Cardiac fibroblast (primary cell): Measurements from ENCODE around the gene KCNH1.

ENCODE experiments used
- DNase-seq, 2 donors: peaks; one replicate each; pipeline versions ENCODE4 v3.0.0 to v3.0.0-alpha.2; 2010; ENCODE audit warnings: low read depth in 2 of 2
- H3K4me3 ChIP-seq, 2 donors: replicated peaks in 1 of 2; 1 replicate in 1 of 2; 2 replicates in 1 of 2; pipeline ENCODE4 v1.5.1; 2011; ENCODE audit warnings: low read depth in 2 of 2, low read length in 2 of 2, mild to moderate bottlenecking in 2 of 2, moderate library complexity in 1 of 2
- TF ChIP-seq, protein P1 (sequence below): IDR thresholded peaks from one replicate; pipeline ENCODE4 v1.5.1; 2011; ENCODE audit warnings: low read depth, mild to moderate bottlenecking, low read length, inconsistent platforms

Gene KCNH1

DNA sequence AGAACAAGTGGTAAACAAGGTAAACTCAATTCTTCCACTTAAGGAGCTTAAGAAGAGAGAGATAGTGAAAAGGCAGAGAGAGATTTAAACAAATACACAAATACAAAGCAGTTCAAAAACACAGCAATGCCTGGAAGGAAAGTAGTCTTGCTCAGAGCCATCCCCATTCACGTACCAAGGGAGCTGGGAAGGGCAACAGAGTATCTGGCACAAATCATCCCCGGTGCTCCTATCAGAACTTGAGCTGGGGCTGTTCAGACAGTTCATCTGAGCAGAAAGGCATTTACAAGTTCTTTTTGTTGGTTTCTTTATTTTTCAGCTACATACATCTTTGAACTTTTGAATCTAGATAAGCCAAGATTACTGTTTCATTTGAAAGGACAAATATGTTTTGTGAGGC, 233.9 kb downstream of the KCNH1 start:
- TF ChIP-seq, protein P1, sequence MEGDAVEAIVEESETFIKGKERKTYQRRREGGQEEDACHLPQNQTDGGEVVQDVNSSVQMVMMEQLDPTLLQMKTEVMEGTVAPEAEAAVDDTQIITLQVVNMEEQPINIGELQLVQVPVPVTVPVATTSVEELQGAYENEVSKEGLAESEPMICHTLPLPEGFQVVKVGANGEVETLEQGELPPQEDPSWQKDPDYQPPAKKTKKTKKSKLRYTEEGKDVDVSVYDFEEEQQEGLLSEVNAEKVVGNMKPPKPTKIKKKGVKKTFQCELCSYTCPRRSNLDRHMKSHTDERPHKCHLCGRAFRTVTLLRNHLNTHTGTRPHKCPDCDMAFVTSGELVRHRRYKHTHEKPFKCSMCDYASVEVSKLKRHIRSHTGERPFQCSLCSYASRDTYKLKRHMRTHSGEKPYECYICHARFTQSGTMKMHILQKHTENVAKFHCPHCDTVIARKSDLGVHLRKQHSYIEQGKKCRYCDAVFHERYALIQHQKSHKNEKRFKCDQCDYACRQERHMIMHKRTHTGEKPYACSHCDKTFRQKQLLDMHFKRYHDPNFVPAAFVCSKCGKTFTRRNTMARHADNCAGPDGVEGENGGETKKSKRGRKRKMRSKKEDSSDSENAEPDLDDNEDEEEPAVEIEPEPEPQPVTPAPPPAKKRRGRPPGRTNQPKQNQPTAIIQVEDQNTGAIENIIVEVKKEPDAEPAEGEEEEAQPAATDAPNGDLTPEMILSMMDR = no peak
- no peak for DNase-seq
- no peak overlapping the region for H3K4me3 ChIP-seq

DNA sequence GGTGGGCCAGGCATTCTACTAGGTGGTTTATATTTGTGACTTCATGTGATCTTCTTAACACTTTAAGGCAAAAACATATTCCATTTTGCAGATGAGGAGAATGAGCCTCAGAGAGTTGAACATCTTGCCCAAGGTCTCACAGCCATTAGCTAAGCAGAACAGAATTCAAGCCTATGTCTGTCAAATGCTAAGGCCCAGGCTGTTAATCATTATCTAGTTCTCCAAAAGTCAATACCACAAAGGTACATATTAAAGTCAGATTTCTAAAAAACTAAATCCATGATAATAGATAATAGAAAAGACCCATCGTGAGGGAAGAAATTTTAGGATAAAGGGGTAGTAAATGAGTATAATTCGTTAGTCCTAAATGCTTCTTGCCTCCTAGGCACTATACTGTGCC, 234.3 kb downstream of the KCNH1 start:
- TF ChIP-seq, protein P1 = no peak
- no peak for DNase-seq
- no peak overlapping the region for H3K4me3 ChIP-seq

DNA sequence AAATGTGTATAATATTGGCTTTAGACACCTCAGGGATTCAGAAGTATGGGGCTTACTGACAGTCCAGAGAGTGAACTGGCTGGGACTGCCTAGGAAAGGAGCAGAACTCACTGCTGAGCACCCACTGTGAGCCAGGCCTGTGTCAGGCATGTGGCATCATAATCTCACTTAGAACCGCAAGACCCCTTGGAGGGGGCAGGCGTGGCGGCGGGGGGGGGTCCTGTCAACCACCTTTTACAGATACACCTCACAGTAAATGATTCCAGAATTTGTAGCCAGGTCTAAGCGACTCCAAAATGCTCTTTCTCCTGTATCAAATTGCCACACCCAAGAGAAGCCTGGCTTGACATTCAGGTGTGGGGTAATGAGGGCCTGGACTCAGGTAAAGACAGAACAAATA, 235.5 kb downstream of the KCNH1 start:
- DNase-seq = no peak
- TF ChIP-seq, protein P1 = no peak
- no peak overlapping the region for H3K4me3 ChIP-seq

DNA sequence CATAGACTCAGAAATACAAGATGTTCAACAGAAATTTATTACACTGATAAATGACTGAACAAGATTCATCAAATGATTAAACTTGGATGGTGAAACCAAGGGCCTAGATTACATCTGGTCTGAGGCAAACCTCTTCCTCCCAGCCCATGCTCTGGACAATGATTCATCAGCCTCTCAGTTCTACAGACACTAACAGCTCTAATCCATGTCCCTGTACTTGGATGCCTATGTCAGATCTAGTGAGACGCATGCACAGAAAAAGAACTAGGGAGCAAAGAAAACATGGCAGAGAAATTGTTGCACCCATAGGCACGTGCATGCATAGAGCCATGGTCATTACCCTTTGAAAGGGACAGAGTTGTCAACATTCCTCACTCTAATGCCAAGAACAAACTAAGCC, 250.1 kb downstream of the KCNH1 start:
- H3K4me3 ChIP-seq = no peak overlapping the region
- peak in 1 of 2 donors; percentile 1 for DNase-seq
- TF ChIP-seq, protein P1 = no peak

DNA sequence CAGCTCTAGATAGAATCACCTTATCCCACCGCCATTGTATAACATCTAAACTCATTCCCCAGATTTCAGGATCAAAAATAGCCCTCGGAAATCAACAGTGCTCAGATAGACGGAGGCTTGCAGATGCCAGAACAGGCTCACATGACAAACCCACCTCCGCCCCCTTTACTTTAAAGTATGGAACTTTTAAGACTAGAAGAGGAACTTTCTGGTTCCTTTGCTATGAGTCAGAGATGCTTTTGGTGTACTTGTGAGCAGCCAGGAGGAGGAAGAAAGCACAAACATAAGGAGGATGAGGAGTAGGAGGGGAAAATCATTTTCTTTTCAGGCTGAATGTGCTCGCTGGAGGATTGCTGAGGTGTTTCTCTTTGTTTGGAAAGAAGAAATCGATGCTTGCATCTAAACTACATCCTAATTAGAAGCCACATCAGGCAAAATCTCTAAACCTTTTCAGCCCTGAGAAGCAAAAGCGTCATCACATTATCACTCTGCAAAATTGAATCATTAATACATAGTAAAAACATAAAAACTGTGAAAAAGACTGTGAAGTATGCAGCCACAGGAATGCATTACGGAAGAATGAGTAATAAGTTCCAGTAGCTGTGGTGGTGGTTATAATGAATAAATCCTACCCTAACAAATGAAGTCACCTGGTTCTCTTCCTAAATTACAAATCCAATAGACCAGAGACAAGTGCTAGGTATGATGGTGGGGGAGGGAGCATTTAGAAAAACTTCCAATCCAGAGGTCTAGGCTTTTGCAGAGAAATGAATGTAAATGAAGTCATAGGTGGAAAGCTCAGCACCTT, 251.3 kb downstream of the KCNH1 start:
- no peak overlapping the region for H3K4me3 ChIP-seq
- TF ChIP-seq, protein P1 = no peak
- DNase-seq = peak in 1 of 2 donors; percentile 10

DNA sequence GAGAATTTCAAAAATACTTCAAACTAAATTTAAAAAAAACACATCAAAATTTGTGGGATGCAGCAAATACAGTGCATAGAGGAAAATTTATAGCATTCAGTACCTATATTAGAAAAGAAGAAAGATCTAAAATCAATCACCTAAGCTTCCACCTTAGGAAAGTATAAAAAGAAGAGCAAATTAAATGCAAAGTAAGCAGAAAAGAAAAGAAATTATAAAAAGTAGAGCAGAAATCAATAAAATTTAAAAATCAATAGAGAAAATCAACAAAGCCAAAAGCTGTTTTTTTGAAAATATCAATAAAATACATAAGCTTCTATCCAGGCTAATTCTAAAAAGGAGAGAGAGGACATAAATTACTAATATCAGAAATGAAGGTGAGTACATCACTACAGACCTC, 255.4 kb downstream of the KCNH1 start:
- TF ChIP-seq, protein P1 = no peak
- no peak overlapping the region for H3K4me3 ChIP-seq
- no peak for DNase-seq

DNA sequence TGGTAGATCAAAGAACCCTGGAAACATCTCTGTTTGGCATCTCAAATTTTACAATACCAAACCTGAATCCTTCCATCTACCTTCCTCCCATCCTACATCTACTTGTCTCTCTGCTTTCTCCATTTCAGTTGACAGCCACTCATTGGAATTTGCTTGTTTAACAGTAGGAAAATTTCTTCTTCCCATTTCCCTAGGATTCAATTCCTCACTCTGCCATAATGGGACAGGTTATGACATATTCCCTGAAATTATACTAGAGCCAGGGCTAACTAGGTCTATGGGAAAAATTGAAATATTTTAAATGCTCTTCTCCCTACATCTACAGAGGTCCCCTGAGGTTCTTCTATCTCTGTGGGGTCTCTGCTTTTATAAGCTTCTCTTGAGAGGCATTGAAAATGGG, 257.7 kb downstream of the KCNH1 start:
- DNase-seq = no peak
- no peak overlapping the region for H3K4me3 ChIP-seq
- TF ChIP-seq, protein P1 = no peak
